Parathyroid adenoma (tissue), 2 donors: Measurements from ENCODE around the gene CFAP46.

Experiments
- H2AFZ ChIP-seq: fragments of 300-600 bp; sonication (generic); one replicate; pipeline ENCODE4 v1.7.0; 2017; ENCODE audit warnings: antibody characterized with exemption, mild to moderate bottlenecking
- H3K27ac ChIP-seq: fragments of 300-600 bp; sonication (generic); one replicate; pipeline ENCODE4 v1.7.0; 2017
- H3K27me3 ChIP-seq: fragments of 300-600 bp; sonication (generic); one replicate; pipeline ENCODE4 v1.7.0; 2017; ENCODE audit warnings: low read length; ENCODE audit not compliant: control insufficient read depth, insufficient read depth
- H3K36me3 ChIP-seq: fragments of 300-600 bp; sonication (generic); one replicate; pipeline ENCODE4 v1.7.0; 2017; ENCODE audit warnings: low read length; ENCODE audit not compliant: control insufficient read depth, insufficient read depth
- H3K4me1 ChIP-seq: fragments of 300-600 bp; sonication (generic); one replicate; pipeline ENCODE4 v1.7.0; 2017; ENCODE audit warnings: control low read depth
- H3K4me2 ChIP-seq: fragments of 300-600 bp; sonication (generic); one replicate; pipeline ENCODE4 v1.7.0; 2017; ENCODE audit warnings: low read length
- H3K4me3 ChIP-seq: fragments of 300-600 bp; sonication (generic); one replicate; pipeline ENCODE4 v1.7.0; 2017; ENCODE audit warnings: low read depth, low read length
- H3K79me2 ChIP-seq: fragments of 300-600 bp; sonication (generic); one replicate; pipeline ENCODE4 v1.7.0; 2017; ENCODE audit warnings: control low read depth
- H3K9ac ChIP-seq: fragments of 300-600 bp; sonication (generic); one replicate; pipeline ENCODE4 v1.7.0; 2017; ENCODE audit warnings: mild to moderate bottlenecking
- H3K9me3 ChIP-seq: fragments of 300-600 bp; sonication (generic); one replicate; pipeline ENCODE4 v1.7.0; 2017; ENCODE audit warnings: low read length; ENCODE audit not compliant: control insufficient read depth
- CTCF ChIP-seq: fragments of 300-600 bp; sonication (generic); IDR thresholded peaks from one replicate; pipeline ENCODE4 v1.7.0; 2017; ENCODE audit warnings: antibody characterized with exemption, mild to moderate bottlenecking
- donor health status: primary hyperparathyroidism.

CFAP46 gene

GRCh38 chr10:132928261-132928660, 14.1 kb downstream of the CFAP46 start:
- Histone ChIP-seq H2AFZ (no peak overlapping the region), H3K27ac (no peak overlapping the region), H3K36me3 (no peaks in the 10 kb centered on the region), H3K9me3 (no peaks in the 10 kb centered on the region), H3K27me3 (no peaks in the 10 kb centered on the region), H3K9ac (no peak overlapping the region), H3K4me3 (no peak overlapping the region), H3K4me1 (no peaks in the 10 kb centered on the region), H3K4me2 (no peak overlapping the region), H3K79me2 (no peaks in the 10 kb centered on the region)
- TF ChIP-seq CTCF, result no peak

- no peak for TF ChIP-seq CTCF
- Histone ChIP-seq H3K9ac (no peak overlapping the region), H3K4me2 (no peak overlapping the region), H3K79me2 (no peaks in the 10 kb centered on the region), H3K4me3 (no peak overlapping the region), H3K9me3 (no peaks in the 10 kb centered on the region), H3K27me3 (no peaks in the 10 kb centered on the region), H3K36me3 (no peaks in the 10 kb centered on the region), H3K27ac (no peak overlapping the region), H3K4me1 (no peaks in the 10 kb centered on the region), H2AFZ (no peak overlapping the region)
These were observed 14.5 kb downstream of the CFAP46 start for GRCh38 chr10:132927824-132928223.

- H3K27me3 ChIP-seq, result no peaks in the 10 kb centered on the region
- no peak for TF ChIP-seq CTCF
- H3K27ac ChIP-seq, result no peak overlapping the region
- H3K79me2 ChIP-seq, result no peaks in the 10 kb centered on the region
- no peak overlapping the region for H3K9ac ChIP-seq
- no peak overlapping the region for H2AFZ ChIP-seq
- no peaks in the 10 kb centered on the region for H3K9me3 ChIP-seq
- no peaks in the 10 kb centered on the region for H3K36me3 ChIP-seq
- H3K4me2 ChIP-seq, result no peak overlapping the region
- no peak overlapping the region for H3K4me3 ChIP-seq
- H3K4me1 ChIP-seq, result no peaks in the 10 kb centered on the region
These were observed 15.4 kb downstream of the CFAP46 start for GRCh38 chr10:132926777-132927650.

GRCh38 chr10:132926070-132926469, 16.3 kb downstream of the CFAP46 start:
- H3K79me2 ChIP-seq, result no peaks in the 10 kb centered on the region
- no peak for TF ChIP-seq CTCF
- no peak overlapping the region for H3K27ac ChIP-seq
- H3K4me1 ChIP-seq, result no peaks in the 10 kb centered on the region
- H2AFZ ChIP-seq, result no peak overlapping the region
- H3K27me3 ChIP-seq, result no peaks in the 10 kb centered on the region
- H3K9ac ChIP-seq, result no peak overlapping the region
- no peak overlapping the region for H3K4me3 ChIP-seq
- H3K4me2 ChIP-seq, result no peak overlapping the region
- H3K36me3 ChIP-seq, result no peaks in the 10 kb centered on the region
- no peaks in the 10 kb centered on the region for H3K9me3 ChIP-seq

- Histone ChIP-seq H3K4me2 (no peak overlapping the region), H3K79me2 (no peaks in the 10 kb centered on the region), H3K9ac (no peak overlapping the region), H3K4me3 (no peak overlapping the region), H3K9me3 (no peaks in the 10 kb centered on the region), H3K36me3 (no peaks in the 10 kb centered on the region), H3K4me1 (no peaks in the 10 kb centered on the region), H2AFZ (no peak overlapping the region), H3K27ac (no peak overlapping the region), H3K27me3 (no peaks in the 10 kb centered on the region)
- TF ChIP-seq CTCF, result no peak
These were observed 16.8 kb downstream of the CFAP46 start for GRCh38 chr10:132925614-132926013.
